SHP77 treated with DMSO at 0.1 percent for 48 hours (cell line): Measurements from ENCODE around the gene TTLL9.

ENCODE experiments used
- DNase-seq: peaks from one replicate; lab custom pipeline; 2025; lab: John Stamatoyannopoulos, UW

Gene TTLL9

GRCh38 chr20:31859266-31859997 is 11.0 kb upstream of the TTLL9 start:
- no peak for DNase-seq

GRCh38 chr20:31859998-31860380 is 10.4 kb upstream of the TTLL9 start:
- DNase-seq = no peak

- no peak for DNase-seq
Observed at GRCh38 chr20:31860390-31861134, 9.9 kb upstream of the TTLL9 start.

GRCh38 chr20:31861135-31861384 is 9.4 kb upstream of the TTLL9 start:
- DNase-seq = no peak

GRCh38 chr20:31861385-31862156 is 8.9 kb upstream of the TTLL9 start:
- peak; percentile 33 for DNase-seq

- DNase-seq = no peak
Observed at GRCh38 chr20:31862157-31862470, 8.3 kb upstream of the TTLL9 start.

GRCh38 chr20:31862506-31862905 is 7.9 kb upstream of the TTLL9 start:
- no peak for DNase-seq

GRCh38 chr20:31863296-31864085 is 6.9 kb upstream of the TTLL9 start:
- no peak for DNase-seq

GRCh38 chr20:31864521-31865400 is 5.7 kb upstream of the TTLL9 start:
- no peak for DNase-seq

- DNase-seq = no peak
Observed at GRCh38 chr20:31866221-31866620, 4.2 kb upstream of the TTLL9 start.

GRCh38 chr20:31868853-31869672 is 1.4 kb upstream of the TTLL9 start:
- no peak for DNase-seq

- DNase-seq = no peak
Observed at GRCh38 chr20:31869673-31869941, 827 bp upstream of the TTLL9 start.

- no peak for DNase-seq
Observed at GRCh38 chr20:31870726-31871617, 538 bp downstream of the TTLL9 start.

- DNase-seq = no peak
Observed at GRCh38 chr20:31871618-31871954, 1.2 kb downstream of the TTLL9 start.

- DNase-seq = no peak
Observed at GRCh38 chr20:31872406-31872805, 2.0 kb downstream of the TTLL9 start.

- DNase-seq = no peak
Observed at GRCh38 chr20:31875671-31876070, 5.2 kb downstream of the TTLL9 start.

- no peak for DNase-seq
Observed at GRCh38 chr20:31877684-31878083, 7.2 kb downstream of the TTLL9 start.

- peak; percentile 84 for DNase-seq
Observed at GRCh38 chr20:31879143-31879987, 8.9 kb downstream of the TTLL9 start.

GRCh38 chr20:31881945-31882344 is 11.5 kb downstream of the TTLL9 start:
- no peak for DNase-seq
